CMK (cell line): ENCODE results near the gene MS4A8.
"Not testable (repeated sequence)": the region's sequence is repeated elsewhere in the genome, so short reads cannot be mapped to it uniquely, and the experiment has no call there.

Experiments
- DNase-seq: peaks from one replicate; pipeline ENCODE4 v3.0.0-alpha.2; 2010; ENCODE audit warnings: low read depth

The MS4A8 gene, protein sequence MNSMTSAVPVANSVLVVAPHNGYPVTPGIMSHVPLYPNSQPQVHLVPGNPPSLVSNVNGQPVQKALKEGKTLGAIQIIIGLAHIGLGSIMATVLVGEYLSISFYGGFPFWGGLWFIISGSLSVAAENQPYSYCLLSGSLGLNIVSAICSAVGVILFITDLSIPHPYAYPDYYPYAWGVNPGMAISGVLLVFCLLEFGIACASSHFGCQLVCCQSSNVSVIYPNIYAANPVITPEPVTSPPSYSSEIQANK

DNA sequence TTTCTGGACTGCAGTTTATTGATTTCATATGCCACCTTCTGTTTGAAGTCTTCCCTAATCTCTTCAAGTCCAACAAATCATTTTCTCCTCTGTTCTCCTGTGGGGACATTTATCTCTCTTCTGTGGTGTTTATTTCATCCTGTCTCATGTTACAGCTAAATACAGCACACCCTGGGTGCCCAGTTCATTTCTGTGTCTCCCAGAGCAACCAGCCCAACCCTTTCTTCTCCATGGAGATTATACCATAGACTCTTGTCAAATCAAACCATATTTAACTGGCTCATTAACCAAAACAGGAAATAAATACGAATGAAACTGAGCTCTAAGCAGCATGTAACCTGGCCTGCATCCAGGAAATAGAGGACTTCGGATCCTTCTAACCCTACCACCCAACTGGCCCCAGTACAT, at the start of gene MS4A8:
TSS of gene MS4A8 (plus strand) at position 329 of the 408 bp plus-strand sequence. CDS start 1,249 bp downstream, outside the sequence.
- no peak for DNase-seq

DNA sequence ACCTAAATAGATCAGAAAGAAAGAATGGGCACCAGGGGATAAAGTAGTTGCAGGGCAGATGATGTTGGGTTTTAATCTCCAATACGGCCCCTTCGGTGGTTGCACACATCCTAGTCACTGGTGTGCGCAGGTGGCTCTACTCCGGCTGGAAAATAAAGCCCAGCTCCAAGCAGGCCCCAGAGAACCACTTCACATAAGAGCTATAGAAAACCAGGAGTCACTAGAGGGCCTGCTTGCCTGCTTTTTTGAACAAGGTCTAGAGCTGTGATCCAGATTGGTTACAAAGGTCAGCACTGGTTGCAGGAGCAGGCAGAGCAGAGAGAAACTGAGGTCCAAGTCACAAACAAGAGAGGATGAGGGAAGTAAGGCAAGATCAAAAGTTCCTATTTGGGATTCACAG, 41.5 kb upstream of the MS4A8 start:
- no peak for DNase-seq

DNA sequence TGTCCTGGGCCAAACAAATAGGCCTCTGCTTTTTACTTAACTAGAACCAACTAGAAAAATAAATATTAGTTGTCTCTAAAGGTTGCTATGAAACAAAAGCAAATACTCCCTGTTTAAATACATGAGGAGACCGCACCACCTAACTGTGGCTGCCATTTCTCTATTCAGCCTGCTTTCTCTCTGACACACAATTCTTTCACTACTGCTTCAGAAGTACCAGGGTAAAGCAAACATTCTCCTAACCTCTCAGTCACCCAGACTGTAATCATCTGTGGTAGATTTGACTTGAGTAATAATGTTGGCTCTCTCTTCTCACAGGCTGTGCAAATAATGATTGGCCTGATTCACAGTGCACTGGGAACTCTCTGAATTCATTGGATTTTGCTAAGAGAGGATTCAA, 41.0 kb upstream of the MS4A8 start:
- no peak for DNase-seq

DNA sequence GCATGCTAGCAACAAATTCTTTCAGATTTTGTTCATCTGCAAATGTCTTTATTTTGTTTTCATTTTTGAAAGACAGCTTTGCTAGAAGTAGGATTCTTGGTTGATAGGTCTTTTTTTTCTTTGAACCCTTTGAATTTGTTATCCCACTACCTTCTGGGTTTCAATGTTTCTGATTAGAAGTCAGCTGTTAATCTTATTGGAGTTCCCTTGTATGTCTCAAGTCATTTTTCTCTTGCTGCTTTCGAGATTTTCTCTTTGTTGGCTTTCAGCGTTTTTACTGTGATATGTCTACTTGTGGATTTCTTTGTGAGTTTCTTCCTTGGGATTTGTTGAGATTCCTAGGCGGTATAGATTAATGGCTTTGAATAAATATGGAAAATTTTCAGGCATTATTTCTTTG, 27.2 kb upstream of the MS4A8 start:
- no peak for DNase-seq

DNA sequence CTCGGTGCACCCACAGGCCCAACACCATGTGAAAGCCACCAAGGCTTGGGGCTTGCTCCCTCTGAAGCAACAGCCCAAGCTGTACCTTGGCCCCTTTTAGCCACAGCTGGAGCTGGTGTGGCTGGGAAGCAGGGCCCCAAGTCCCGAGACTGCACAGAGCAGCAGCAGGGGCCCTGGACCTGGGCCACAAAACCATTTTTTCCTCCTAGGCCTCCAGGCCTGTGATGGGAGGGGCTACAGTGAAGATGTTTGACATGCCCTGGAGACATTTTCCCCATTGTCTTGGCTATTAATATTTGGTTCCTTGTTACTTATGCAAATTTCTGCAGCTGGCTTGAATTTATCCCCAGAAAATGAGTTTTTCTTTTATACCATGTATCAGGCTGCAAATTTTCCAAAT, 21.2 kb upstream of the MS4A8 start:
- DNase-seq = not testable (repeated sequence)

DNA sequence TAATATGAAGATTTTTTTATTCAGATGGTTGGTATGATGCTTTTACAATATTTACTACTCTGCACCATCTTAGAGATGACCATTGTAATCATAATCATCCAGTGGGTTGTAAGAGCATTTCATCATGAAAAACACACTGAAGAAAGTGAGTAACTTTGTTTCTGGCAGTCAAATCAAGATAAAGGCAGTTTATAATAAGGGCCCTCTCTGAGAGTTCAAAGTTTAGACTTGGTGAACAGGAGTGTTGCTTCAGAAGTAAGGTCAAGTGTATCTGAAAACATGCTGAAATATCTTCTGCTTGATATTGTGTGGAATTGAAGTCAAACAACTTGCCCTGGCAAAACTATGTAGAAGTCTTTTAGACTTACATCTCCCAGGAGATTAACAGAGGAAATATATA, 19.5 kb upstream of the MS4A8 start:
- no peak for DNase-seq

DNA sequence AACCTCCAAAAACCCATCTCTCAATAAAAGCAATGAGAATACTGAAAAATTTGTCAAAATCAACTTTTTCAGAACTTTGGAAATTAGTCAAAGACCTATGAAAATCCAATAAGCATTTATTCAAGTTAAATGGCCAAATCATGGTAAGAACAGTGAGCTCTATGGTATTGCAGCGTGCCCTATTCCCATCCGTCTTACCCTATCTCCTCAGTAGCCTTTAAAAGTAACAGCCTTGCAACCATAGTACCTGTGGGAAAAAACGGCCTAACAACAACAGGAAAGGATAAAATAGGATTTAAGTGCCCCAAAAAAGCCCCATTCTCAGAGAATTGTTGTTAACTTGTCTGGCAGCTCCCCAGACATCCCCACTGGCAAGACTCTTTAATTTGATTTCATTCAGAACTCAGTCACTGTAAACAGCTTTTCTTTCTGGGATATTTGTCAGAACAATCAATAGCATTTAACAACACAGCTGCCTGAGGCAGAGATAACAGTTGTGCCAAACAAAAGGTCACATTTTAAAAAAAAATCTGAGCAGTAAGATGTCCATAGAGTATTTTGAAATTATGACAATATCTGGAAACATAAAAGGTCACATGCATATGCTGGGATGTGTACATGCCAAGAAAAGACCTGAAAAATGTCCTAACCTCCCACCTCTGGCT, 18.8 kb upstream of the MS4A8 start:
- DNase-seq = no peak

DNA sequence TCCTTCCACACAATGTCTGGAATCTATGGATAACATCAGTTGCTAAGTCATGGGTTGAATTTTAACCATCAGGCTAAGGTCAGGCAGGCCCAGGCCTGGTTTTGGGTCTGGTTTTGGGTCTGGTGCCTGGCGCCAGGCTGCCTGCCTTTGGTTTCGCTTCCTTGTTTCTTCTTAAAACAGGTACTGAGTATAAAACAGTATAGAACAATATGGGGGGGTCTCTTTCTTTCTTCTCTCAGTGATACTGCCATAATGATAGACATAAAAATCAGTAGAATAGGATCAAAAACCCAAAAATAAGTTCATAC, 14.9 kb upstream of the MS4A8 start:
- not testable (repeated sequence) for DNase-seq

DNA sequence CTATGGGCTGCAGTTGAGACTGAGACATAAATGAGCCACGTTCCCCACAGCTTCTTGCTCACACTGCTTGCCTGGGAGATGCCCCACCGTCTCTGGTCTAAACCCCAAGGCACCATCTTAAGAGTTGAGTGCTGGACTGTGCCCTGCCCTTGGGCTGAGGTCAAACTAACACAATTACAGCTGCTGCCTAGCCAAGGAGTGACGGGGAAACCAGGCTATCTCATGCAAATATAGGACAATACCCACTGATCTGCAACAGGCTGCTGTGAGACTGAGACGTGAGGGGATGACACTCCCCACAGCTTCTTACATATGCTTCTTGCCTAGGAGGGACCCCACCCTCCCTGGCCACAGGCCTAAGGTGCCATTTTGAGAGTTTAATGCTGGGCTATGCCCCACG, 7.8 kb upstream of the MS4A8 start:
- DNase-seq = no peak

DNA sequence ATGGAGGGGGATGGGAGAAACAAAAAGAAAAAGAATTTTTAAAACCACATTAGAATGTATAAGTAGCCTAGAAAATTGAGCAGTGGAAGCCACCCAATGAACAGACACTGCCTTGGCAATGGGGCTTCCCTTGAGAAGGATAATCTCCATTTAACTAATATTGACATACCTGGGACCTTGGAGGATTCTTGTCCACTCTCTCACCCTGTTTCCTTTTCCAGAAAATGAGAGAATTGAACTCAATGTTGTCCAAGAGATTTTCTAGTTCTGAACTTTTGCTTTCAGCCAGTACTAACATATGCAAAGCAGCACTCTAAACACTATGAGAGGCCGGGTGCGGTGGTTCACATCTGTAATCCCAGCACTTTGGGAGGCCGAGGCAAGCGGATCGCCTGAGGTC, 524 bp downstream of the MS4A8 start:
- no peak for DNase-seq

DNA sequence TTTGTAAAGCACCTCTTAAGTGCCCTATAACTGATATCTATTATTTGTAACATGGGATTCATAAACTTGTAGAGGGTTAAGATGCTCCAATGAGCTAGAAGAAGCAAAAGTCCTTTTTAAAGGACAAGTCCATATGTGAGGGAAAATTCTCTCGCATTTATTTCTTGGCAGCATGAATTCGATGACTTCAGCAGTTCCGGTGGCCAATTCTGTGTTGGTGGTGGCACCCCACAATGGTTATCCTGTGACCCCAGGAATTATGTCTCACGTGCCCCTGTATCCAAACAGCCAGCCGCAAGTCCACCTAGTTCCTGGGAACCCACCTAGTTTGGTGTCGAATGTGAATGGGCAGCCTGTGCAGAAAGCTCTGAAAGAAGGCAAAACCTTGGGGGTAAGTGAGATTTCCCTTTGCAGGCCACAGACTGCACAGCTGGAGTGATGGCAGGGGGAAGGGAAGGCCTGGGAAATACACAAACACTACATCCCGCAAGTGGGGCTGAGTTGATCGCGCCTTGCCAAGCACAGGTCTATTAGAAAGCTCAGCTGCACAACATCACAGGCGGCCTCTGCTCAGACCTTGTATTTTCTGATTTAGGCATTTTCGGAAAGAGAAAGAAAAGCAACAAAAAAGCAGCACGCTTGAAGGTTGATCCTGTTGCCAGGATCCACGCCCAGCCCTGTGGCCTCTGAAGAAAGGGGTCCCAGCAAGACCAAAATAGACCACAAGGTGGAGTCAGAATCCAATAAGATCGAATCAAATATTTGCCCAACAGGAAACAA, 1.5 kb downstream of the MS4A8 start:
- DNase-seq = no peak

DNA sequence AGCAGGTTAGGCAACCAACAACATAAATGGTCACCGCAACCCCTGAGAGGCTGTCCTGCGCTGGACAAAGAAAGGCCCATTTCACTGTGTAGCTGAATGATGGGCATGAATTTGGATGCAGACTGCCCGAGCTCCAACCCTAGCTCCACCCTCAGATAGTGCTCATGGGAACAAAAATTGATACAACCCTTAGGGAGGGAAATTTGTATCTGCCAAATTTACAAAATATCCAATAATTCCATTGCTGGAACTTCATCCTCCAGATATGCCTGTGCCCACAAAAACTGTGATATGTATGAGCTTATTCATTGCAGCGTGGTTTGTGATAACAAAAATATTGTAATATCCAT, 2.0 kb downstream of the MS4A8 start:
- no peak for DNase-seq

DNA sequence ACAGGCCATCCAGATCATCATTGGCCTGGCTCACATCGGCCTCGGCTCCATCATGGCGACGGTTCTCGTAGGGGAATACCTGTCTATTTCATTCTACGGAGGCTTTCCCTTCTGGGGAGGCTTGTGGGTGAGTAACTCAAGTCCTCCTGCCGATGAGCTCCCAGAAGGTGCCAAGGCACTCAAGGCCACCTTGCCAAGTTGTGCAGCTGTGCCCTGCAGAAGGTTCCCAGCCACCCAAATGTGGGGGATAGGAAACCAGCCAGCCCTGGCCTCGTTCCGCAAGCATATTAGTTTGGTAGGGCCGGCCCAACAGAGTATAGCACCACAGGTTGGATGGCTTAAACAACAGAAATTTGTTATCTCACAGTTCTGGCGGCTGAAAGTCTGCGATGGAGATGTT, 4.0 kb downstream of the MS4A8 start:
- no peak for DNase-seq

DNA sequence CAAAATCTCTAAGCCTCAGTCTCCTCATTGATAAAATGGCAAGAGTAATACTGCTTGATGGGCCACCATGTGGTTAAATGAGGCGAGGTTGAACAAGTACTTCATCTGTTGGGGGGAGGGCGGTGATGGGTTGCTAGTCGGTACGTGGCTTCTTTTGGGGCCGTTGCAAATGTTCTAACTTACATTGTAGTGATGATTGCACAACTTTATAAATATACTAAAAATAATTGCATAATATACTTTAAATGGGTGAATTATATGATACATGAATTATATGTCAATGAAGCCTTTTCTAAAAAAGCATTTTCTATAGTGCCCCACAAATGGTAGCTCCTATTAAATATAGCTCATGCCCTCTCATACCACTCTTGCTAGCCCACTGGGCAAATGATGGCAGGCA, 6.5 kb downstream of the MS4A8 start:
- DNase-seq = no peak

DNA sequence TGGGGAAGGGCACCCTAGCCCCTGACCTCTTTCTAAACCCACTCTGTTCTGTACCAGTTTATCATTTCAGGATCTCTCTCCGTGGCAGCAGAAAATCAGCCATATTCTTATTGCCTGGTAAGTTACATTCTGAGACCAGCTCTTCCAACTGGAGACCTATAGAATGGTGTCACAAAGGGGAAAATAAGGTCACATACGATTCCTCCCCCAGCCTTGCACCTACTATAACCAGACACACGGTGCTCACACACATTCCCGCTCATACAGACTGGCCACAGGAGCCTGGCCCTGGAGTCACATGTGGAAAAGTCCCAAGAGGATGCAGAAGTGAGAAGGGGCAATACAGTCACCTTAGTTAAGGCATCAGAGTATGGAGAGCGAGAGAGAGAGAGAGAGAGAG, 7.5 kb downstream of the MS4A8 start:
- no peak for DNase-seq

DNA sequence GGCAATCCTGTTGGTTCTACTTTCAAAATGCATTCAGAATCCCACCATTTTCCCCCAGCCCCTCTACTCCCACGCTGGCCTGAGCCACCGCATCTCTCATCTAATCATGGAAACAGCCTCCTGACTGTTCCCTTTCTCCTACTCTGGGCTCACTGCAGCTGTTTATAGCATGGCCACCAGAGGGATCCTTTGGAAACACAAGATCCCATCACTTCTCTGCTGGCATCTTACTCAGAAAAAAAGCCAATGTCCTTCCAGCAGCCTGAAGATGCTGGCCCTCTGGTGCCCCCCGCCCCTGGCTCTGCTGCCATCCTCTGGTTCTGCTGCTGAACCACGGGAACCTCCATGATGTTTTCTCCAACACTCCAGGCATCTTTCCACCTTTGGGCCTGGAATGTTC, 11.1 kb downstream of the MS4A8 start:
- no peak for DNase-seq

DNA sequence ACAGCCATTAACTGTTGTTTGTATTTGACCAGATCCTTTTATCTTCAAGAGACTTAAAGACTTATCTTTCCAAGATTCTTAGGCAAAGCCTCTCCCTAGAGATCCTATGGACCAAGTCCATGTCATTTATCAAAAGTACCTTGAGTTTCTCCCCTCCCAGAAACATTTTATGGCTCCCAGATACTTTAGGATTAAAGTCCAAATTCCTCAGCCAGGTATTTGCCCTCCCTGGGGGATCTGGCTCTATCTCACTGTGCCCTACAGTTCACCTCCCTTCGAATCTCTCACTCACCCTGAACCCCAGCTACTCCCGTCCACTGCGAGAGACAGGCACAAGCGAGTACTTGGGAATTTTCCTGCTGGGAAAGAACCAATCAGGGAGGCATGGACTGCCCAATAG, 11.9 kb downstream of the MS4A8 start:
- no peak for DNase-seq

DNA sequence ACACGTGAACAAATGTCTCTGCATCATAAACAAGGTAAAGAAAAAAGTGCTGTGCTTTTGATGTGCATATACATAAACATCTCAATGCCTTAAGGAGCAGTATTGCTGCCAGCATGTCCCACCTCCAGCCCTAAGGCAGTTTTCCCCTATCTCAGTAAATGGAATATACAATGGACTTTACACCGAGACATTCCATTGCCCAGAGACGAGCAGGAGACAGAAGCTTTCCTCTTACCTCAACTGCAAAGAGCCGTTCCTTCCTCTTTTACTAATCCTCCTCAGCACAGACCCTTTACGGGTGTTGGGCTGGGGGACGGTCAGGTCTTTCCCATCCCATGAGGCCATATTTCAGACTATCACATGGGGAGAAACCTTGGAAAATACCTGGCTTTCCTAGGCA, 14.0 kb downstream of the MS4A8 start:
- DNase-seq = not testable (repeated sequence)

DNA sequence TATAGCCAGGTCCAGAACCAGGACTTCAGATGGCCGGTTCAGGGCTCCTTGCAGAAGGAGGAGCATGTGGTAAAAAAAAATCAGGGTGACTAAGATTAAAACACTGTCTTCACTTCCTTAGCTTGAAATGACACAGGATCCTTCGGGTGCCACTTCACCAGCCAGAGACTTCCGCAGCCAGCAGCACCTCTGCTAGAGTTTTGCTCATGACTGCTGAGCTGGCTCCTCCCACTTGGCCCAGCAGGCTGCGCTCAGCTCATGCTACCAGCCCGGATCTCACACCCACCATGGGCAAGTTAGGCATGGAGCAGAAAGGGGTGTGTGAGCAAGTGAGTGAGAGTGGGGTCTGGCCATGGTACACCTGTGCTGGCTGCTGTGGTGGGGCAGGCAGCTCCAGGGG, 18.5 kb downstream of the MS4A8 start:
- no peak for DNase-seq

DNA sequence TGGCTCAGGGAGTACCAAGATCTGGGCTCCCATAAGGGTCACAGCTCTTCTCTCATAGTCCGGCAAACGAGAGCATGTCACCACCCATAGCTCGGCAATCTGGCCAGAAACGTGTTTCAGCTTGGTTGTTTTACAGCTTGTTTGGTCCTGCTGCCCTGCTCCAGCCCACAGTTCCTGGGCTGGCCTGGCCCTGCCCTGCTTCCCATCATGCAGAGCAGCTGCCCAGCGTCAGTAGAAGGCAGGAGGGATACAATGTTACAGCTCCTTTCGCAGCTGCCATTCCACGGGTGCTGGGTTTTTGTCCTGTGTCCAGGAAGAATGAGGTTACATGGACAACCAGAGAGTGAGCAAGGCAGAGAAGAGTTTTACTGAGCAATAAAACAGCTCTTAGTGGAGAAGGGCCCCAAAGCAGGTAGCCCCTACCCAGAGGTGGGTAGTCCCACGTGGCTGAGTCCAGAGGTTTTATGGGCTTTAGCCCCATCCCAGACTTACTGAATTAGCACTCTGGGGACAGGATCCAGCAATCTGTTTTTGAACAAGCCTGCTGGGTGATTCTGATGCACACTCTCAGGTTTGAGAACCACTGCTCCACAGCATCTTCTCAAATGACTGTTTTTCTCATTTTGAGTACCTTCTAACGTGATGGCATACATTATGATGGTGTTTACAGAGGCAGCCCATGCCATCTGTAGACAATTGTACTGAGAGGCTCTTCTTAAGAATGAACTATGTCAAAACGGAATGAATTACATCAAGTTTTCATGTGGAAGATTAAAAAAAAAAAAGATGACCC, 19.3 kb downstream of the MS4A8 start:
- DNase-seq = no peak

DNA sequence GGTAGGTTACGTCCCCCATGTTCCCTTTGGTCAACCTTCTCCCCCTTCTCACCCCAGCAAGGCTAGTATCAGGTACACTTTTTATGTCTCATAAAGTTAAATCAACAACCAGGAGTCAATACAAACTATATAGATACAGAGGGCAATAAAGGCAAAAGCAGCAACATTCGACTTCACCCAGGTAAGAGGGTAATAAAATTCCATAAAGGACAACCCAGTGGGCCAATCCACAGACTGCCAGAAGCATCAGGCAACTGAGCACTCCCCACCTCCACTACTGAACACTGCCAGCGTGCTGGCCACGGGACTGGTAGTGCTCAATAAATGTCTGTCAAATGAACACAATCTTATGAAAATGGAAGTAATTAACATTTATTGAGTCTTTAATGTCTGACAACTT, 20.0 kb downstream of the MS4A8 start:
- DNase-seq = no peak

DNA sequence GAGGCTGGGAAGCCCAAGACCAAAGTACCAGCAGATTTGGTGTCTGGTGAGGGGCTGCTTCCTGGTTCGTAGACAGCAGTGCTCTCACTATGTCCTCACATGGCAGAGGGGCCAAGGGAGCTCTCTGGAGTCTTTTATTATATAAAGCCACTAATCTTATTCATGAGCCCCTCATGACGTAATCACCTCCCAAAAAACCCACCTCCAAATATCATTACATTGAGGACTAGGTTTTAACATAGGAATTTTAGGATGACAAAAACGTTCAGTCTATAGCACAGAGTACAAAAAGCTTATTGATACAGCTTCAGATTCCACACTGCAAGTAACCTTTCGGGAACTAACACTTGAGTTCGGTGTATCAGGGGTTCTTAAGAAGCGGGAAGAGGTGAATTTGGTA, 21.0 kb downstream of the MS4A8 start:
- no peak for DNase-seq

DNA sequence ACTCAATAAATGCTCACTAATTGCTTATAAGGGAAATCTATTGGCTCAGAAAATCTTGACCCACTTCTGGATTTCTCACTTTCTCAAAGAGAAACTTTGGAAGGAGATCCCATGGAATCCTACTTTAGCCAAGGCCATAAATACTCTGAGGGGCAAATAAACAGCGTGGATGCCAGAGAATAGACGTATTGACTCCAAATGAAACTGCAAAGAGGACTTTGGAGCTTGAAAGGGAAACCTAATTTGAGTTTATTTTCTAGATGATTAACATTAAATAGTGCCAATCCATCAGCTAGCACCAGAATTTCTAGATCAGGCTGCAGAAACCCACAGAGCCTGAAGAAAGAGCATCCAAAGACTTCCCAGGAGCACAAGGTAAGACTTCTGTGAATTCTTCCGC, 25.0 kb downstream of the MS4A8 start, which contains the start of gene MS4A18:
TSS of gene MS4A18 (plus strand) at position 301 of the 400 bp plus-strand sequence.
- no peak for DNase-seq
